Mucosa of rectum (tissue), 2 donors: ENCODE results near the gene SMG7.

Experiments
- H3K27ac ChIP-seq, 2 donors: one replicate each; pipeline ENCODE4 v1.7.0; 2013; ENCODE audit warnings: inconsistent platforms in 2 of 2, low read depth in 2 of 2, low read length in 2 of 2
- H3K27me3 ChIP-seq, 2 donors: one replicate each; pipeline ENCODE4 v1.7.0; 2013; ENCODE audit warnings: low read length in 2 of 2; ENCODE audit not compliant: control insufficient read depth in 2 of 2, insufficient read depth in 2 of 2
- H3K36me3 ChIP-seq, 2 donors: one replicate each; pipeline ENCODE4 v1.7.0; 2013; ENCODE audit warnings: low read length in 2 of 2; ENCODE audit not compliant: control insufficient read depth in 2 of 2, insufficient read depth in 2 of 2
- H3K4me1 ChIP-seq, 2 donors: one replicate each; pipeline ENCODE4 v1.7.0; 2013; ENCODE audit warnings: low read length in 2 of 2, mild to moderate bottlenecking in 1 of 2; ENCODE audit not compliant: control insufficient read depth in 2 of 2, insufficient read depth in 2 of 2
- H3K4me3 ChIP-seq, 2 donors: one replicate each; pipeline ENCODE4 v1.7.0; 2013; ENCODE audit warnings: low read length in 2 of 2
- H3K9ac ChIP-seq, 2 donors: one replicate each; pipeline ENCODE4 v1.7.0; 2013; ENCODE audit warnings: low read length in 2 of 2, low read depth in 1 of 2, mild to moderate bottlenecking in 1 of 2
- H3K9me3 ChIP-seq, 2 donors: one replicate each; pipeline ENCODE4 v1.7.0; 2013; ENCODE audit warnings: low read length in 2 of 2; ENCODE audit not compliant: control insufficient read depth in 2 of 2
- donor health status: healthy.
- donor health status: Normal muscosa, but diverticular disease.

The SMG7 gene

GRCh38 chr1:183484254-183484653 lies 12.0 kb downstream of the SMG7 start:
- Histone ChIP-seq H3K4me1 (no peaks in the 10 kb centered on the region), H3K9me3 (no peaks in the 10 kb centered on the region), H3K4me3 (no peak overlapping the region), H3K9ac (no peak overlapping the region), H3K27ac (no peak overlapping the region), H3K36me3 (no peaks in the 10 kb centered on the region), H3K27me3 (no peaks in the 10 kb centered on the region)

GRCh38 chr1:183484851-183485250 lies 12.6 kb downstream of the SMG7 start:
- H3K9ac ChIP-seq: no peak overlapping the region
- no peak overlapping the region for H3K4me3 ChIP-seq
- H3K27me3 ChIP-seq: no peaks in the 10 kb centered on the region
- H3K27ac ChIP-seq: no peak overlapping the region
- H3K9me3 ChIP-seq: no peaks in the 10 kb centered on the region
- H3K4me1 ChIP-seq: no peaks in the 10 kb centered on the region
- H3K36me3 ChIP-seq: no peaks in the 10 kb centered on the region

- H3K9ac ChIP-seq: no peak overlapping the region
- no peaks in the 10 kb centered on the region for H3K9me3 ChIP-seq
- no peaks in the 10 kb centered on the region for H3K27me3 ChIP-seq
- no peak overlapping the region for H3K4me3 ChIP-seq
- H3K4me1 ChIP-seq: no peaks in the 10 kb centered on the region
- no peak overlapping the region for H3K27ac ChIP-seq
- no peaks in the 10 kb centered on the region for H3K36me3 ChIP-seq
Measured at GRCh38 chr1:183487674-183488442, 15.6 kb downstream of the SMG7 start.

GRCh38 chr1:183490932-183491331 lies 18.6 kb downstream of the SMG7 start:
- no peak overlapping the region for H3K27ac ChIP-seq
- no peak overlapping the region for H3K9ac ChIP-seq
- H3K4me3 ChIP-seq: no peak overlapping the region
- H3K27me3 ChIP-seq: no peaks in the 10 kb centered on the region
- no peaks in the 10 kb centered on the region for H3K4me1 ChIP-seq
- no peaks in the 10 kb centered on the region for H3K36me3 ChIP-seq
- no peaks in the 10 kb centered on the region for H3K9me3 ChIP-seq

GRCh38 chr1:183493540-183494245 lies 21.4 kb downstream of the SMG7 start:
- Histone ChIP-seq H3K4me3 (no peak overlapping the region), H3K9me3 (no peaks in the 10 kb centered on the region), H3K27ac (no peak overlapping the region), H3K9ac (no peak overlapping the region), H3K36me3 (no peaks in the 10 kb centered on the region), H3K27me3 (no peaks in the 10 kb centered on the region), H3K4me1 (no peaks in the 10 kb centered on the region)

- Histone ChIP-seq H3K4me1 (no peaks in the 10 kb centered on the region), H3K36me3 (no peaks in the 10 kb centered on the region), H3K9ac (no peak overlapping the region), H3K27ac (no peak overlapping the region), H3K27me3 (no peaks in the 10 kb centered on the region), H3K9me3 (no peaks in the 10 kb centered on the region), H3K4me3 (no peak overlapping the region)
Measured at GRCh38 chr1:183495420-183495819, 23.1 kb downstream of the SMG7 start.

- Histone ChIP-seq H3K4me3 (no peak overlapping the region), H3K9ac (no peak overlapping the region), H3K9me3 (no peaks in the 10 kb centered on the region), H3K4me1 (no peaks in the 10 kb centered on the region), H3K27ac (no peak overlapping the region), H3K27me3 (no peaks in the 10 kb centered on the region), H3K36me3 (no peaks in the 10 kb centered on the region)
Measured at GRCh38 chr1:183497218-183497617, 24.9 kb downstream of the SMG7 start.

- Histone ChIP-seq H3K36me3 (no peaks in the 10 kb centered on the region), H3K27ac (no peak overlapping the region), H3K4me1 (no peaks in the 10 kb centered on the region), H3K4me3 (no peak overlapping the region), H3K27me3 (no peaks in the 10 kb centered on the region), H3K9me3 (no peaks in the 10 kb centered on the region), H3K9ac (no peak overlapping the region)
Measured at GRCh38 chr1:183498342-183498991, 26.2 kb downstream of the SMG7 start.

- no peaks in the 10 kb centered on the region for H3K9me3 ChIP-seq
- no peak overlapping the region for H3K9ac ChIP-seq
- H3K27me3 ChIP-seq: no peaks in the 10 kb centered on the region
- H3K4me3 ChIP-seq: no peak overlapping the region
- no peak overlapping the region for H3K27ac ChIP-seq
- no peaks in the 10 kb centered on the region for H3K4me1 ChIP-seq
- peaks cover 0 to 5% of the 10 kb centered on the region in 2 donors for H3K36me3 ChIP-seq
Measured at GRCh38 chr1:183505454-183506089, 33.3 kb downstream of the SMG7 start.

- Histone ChIP-seq H3K4me1 (no peaks in the 10 kb centered on the region), H3K9me3 (no peaks in the 10 kb centered on the region), H3K4me3 (no peak overlapping the region), H3K36me3 (peaks cover 0 to 5% of the 10 kb centered on the region in 2 donors), H3K27ac (no peak overlapping the region), H3K9ac (no peak overlapping the region), H3K27me3 (no peaks in the 10 kb centered on the region)
Measured at GRCh38 chr1:183506561-183506960, 34.3 kb downstream of the SMG7 start.
